Astrocyte of the spinal cord (primary cell): ENCODE measurements around the gene ELMO1.

Experiments used
- DNase-seq: peaks from one replicate; pipeline ENCODE4 v3.0.0; 2011; ENCODE audit warnings: low read depth, low spot score
- H3K4me3 ChIP-seq: 2 replicates; pipeline ENCODE4 v1.5.1; 2011; ENCODE audit warnings: low read depth, mild to moderate bottlenecking, low read length, moderate library complexity
- in situ Hi-C: cut with HindIII; loops from 2 replicates; pipeline ENCODE4 v1.10.0; 2017; ENCODE audit warnings: low sequenced_read_pairs
- TF ChIP-seq, protein P1 (sequence below): IDR thresholded peaks from 2 replicates; pipeline ENCODE4 v1.5.1; 2012; ENCODE audit warnings: low read depth, mild to moderate bottlenecking, low read length, inconsistent platforms

Gene ELMO1

DNA sequence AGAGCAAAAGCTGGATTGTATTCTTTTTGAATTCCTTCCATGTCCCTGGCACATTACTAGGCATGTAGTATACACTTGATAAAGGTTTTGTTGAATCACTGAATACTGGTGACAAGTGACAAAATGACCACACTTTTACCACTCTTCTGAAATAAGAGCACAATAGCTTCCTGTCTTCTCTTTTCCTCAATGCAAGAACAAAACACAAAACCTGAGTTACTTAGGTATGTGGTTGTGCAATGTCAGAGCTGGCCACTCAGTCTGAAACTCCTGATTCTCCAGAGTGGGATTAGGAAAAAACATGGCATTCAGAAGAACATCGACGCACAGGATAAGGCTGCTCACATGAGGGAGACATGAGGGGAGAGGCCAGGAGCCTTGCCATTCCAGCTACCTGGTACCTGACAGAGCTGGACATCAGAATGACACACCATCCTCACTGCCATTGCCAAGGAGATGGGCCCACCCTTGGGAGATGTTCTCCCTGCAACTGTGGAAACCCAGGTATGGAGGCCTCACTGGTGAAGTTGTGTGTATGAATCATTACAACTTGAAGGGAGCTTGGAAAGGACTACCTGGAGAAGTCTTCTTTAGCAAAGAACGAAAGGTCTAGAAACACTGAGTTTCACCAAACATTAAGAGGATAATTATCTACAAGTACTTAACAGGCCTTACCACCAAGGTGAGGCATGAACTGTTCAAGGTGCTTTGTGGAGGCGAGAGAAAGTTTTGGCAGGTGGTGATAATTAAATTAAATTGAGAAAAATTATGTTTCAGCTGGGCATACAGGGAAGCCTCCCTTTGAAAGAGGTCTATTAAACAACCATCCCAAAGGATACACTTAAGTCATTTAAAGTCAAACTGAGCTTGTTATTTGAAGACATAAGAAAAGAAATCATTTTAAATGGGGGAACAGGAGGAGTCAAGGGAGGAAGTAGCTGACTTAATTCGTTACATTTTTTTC is 477.8 kb downstream of the ELMO1 start:
- no peak for DNase-seq
- in situ Hi-C loops: no loop called here
- TF ChIP-seq, protein P1, sequence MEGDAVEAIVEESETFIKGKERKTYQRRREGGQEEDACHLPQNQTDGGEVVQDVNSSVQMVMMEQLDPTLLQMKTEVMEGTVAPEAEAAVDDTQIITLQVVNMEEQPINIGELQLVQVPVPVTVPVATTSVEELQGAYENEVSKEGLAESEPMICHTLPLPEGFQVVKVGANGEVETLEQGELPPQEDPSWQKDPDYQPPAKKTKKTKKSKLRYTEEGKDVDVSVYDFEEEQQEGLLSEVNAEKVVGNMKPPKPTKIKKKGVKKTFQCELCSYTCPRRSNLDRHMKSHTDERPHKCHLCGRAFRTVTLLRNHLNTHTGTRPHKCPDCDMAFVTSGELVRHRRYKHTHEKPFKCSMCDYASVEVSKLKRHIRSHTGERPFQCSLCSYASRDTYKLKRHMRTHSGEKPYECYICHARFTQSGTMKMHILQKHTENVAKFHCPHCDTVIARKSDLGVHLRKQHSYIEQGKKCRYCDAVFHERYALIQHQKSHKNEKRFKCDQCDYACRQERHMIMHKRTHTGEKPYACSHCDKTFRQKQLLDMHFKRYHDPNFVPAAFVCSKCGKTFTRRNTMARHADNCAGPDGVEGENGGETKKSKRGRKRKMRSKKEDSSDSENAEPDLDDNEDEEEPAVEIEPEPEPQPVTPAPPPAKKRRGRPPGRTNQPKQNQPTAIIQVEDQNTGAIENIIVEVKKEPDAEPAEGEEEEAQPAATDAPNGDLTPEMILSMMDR: no peak
- no peak overlapping the region for H3K4me3 ChIP-seq

DNA sequence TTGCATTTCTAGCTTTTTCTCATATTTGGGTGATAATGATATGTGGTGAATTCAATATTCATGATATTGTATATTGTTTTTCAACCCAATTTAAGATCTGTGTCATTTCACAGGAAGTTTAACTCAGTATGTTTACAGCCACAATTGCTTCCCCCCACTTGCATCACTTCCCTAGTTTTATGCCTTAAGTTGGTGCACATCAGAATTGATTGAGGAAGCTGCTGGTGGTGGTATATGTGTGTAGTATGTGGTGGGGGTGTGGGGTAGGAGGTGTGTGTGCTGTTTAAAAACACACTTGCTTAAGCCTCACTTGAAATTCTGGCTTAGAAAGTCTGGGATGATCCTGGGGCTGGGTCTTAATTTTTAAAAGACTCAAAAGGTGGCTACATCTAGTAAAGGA is 479.3 kb downstream of the ELMO1 start:
- TF ChIP-seq, protein P1: no peak
- DNase-seq: no peak
- in situ Hi-C loops: no loop called here
- no peak overlapping the region for H3K4me3 ChIP-seq

DNA sequence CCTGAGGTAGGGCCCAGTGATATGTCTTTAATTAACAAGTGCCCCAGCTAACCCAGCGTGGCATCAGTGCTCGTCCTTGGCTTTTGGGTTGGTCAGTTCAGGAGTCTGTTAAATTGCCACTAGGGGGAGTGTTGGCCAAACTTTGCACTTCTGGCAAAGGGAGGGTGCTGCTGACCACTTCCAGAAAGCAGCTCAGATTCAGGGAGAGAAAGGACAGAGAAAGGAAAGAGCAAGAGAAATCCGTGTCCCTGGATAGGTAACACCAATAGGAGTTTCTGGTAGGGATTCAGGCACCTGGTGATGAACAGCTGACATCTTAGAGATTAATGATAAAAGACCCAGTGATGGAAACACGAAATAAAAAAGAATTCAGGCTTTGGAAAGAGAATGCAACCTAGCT is 481.3 kb downstream of the ELMO1 start:
- peak; percentile 71 for DNase-seq
- in situ Hi-C loops: no loop called here
- H3K4me3 ChIP-seq: no peak overlapping the region
- TF ChIP-seq, protein P1: peak; percentile 89

DNA sequence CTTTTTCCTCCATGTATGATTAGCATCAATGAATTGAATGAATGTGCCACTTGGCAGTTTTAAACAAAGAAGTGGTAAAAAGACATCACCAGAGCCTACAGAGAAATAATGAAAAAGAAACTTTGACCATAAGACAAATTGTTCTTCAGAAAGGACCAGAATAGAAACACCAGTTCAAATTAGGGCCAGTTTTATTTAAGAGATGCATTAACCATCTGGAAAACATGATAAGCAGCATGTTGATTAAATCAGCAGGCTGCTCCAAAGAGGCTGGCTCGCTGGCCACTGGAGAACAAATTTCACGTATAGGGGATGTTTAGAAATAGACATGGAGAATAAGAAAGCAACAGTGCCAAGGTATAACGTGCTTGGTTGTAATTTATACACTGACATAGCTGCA is 482.0 kb downstream of the ELMO1 start:
- TF ChIP-seq, protein P1: no peak
- in situ Hi-C loops: no loop called here
- DNase-seq: no peak
- no peak overlapping the region for H3K4me3 ChIP-seq

DNA sequence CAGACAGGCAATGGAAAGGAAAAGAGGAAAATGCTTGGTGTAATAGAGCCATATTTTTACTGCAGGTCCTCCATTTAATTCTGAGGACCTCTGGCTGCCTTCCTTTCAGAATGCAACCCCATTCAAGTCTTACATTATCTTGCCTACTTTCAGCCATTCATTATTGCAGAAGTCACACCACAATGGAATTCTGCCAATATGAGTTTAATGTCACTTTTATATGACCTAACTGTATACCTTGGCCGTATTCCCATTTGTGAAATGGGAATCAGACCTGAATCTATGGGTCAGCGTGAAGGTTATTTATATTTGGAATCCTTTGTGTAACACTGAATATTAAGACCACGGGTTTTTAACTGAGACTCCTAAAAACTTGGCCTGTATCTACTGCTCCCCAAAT is 482.6 kb downstream of the ELMO1 start:
- DNase-seq: no peak
- in situ Hi-C loops: no loop called here
- no peak overlapping the region for H3K4me3 ChIP-seq
- TF ChIP-seq, protein P1: no peak

DNA sequence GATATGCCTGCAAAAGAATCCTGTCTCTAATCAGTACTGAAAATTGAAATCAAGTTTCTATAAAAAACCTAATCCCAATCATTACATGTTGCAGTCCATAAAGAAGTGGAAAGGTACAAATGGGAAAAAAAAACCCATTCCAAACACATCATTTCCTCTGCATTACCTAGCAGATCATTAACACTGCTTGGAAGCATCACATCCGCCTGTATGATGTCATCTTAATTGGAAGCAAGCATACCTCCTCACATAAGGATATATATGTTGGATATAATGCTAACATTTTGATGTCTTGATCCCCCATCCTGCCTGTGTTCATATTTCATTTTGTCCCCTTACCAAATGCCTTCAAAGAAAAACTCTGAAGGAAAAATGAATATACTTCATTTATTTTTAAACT is 483.0 kb downstream of the ELMO1 start:
- in situ Hi-C loops: no loop called here
- H3K4me3 ChIP-seq: no peak overlapping the region
- DNase-seq: no peak
- TF ChIP-seq, protein P1: no peak
